ENCODE data around the gene DYNC1I2. TPM values are rescaled to one million over a fixed set of nuclear protein-coding genes. Genes with fewer than 3 reads are reported as not detected.
"Not testable (repeated sequence)": the region's sequence is repeated elsewhere in the genome, so short reads cannot be mapped to it uniquely, and the experiment has no call there.

Gene DYNC1I2
- polyA plus RNA-seq, 3 donors: 195 to 222 (median 207) TPM

DNA sequence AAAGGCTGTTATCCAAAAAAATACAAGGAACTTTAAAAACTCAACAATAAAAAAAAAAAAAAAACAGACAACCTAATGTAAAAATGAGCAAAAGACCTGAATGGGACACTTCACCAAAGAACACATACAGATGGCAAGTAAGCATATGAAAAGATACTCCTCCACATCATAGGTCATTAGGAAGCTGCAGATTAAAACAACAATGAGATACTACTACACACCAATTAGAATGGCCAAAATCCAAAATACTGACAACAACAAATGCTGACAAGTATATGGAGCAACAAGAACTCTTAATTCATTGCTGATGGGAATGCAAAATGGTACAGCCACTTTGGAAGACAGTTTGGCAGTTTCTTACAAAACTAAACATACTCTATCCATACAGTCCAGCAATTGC is 84.2 kb downstream of the DYNC1I2 start:
- DNase-seq (ENCODE audit: low read depth in 3 of 3, low spot score in 2 of 3): no peak

DNA sequence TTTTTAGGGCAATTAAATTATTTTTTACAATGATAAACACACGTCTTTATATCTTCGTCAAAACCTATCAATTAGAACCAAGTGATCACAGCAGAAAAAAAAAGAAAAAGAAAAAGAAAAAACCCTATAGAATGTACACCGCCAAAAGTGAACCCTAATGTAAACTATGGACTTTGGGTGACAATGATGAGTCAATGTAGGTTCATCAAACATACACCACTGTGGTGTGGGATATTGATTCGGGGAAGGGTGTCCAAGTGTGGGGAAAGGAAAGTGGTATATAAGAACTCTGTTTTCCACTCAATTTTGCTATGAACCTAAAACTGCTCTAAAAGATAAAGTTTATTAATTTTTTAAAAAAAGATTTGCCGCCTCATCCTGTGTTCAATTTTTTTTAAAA is 85.1 kb downstream of the DYNC1I2 start:
- DNase-seq (ENCODE audit: low read depth in 3 of 3, low spot score in 2 of 3): no peak

DNA sequence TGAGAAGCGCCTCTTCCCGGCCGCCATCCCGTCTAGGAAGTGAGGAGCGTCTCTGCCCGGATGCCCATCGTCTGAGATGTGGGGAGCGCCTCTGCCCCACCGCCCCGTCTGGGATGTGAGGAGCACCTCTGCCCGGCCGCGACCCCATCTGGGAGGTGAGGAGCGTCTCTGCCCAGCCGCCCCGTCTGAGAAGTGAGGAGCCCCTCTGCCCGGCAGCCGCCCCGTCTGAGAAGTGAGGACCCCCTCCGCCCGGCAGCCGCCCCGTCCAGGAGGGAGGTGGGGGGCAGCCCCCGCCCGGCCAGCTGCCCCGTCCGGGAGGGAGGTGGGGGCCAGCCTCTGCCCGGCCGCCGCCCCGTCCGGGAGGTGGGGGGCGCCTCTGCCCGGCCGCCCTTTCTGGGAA is 87.3 kb downstream of the DYNC1I2 start:
- not testable (repeated sequence) for DNase-seq (ENCODE audit: low read depth in 3 of 3, low spot score in 2 of 3)

DNA sequence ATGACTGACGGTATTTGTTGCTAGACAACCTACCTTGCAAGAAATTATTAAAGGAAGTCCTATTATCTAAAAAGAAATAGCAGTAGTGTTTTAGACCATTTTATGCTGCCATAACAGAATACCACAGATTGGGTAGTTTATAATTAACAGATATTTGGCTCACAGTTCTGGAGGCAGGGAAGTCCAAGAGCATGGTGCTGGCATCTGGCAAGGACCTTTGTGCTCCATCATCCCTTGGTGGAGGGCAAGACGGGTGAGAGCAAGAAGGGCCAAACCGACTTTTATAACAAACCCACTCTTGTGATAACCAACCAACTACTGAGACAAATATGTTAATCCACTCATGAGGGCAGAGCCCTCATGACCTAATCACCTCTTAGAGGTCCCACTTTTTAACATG is 91.2 kb downstream of the DYNC1I2 start:
- DNase-seq (ENCODE audit: low read depth in 3 of 3, low spot score in 2 of 3): no peak

DNA sequence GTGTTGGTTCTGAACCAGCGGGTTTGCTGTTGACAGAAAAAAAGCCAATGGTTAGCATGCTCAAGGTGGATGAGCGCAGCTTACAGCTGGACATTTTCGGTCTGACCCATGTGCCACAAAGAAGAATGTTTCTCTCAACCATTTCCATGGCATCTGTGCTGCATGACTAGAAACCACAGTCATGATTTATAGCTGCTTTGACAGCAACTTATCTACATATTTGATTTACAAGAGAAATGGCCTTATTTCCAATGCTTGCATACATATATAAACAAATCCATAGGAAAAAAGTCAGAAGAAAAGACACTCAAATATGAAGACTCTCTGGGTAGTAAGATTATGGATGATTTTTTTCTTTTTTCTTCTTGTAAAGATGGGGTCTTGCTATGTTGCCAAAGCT is 98.2 kb downstream of the DYNC1I2 start:
- no peak for DNase-seq (ENCODE audit: low read depth in 3 of 3, low spot score in 2 of 3)

DNA sequence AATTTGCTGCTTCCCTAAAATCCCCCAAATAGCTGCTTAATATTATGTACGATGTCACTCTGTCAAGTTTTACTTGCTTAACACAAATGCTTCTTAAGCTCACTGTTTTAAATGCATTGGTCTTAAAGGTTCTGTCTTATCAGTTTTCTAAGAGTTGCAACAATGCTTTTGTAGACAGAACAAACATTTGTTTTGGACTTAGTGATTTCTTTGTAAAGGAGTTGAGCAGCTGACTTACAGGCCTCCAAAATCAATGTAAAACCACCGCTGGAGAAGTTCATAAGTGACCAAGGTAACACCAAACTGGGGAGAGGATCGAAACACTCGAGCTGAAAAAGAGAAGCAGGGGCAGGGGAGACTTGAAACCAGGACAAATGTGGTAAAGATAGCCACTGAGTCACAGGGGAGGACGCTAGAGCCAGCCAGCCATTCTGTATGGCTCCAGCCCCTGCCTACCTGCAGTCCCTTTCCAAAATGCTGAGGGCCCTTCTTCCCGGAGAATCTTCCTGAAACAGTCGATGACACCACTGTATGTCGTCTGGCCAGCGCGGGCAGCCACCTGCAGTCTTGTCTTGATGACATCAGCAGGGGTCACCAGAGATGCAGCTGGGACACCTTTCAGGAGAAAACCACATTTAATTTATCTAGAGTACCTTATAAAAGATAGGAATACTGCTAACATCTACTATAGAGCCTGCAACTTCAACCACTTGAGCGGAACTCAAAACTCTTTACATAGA is 100.2 kb downstream of the DYNC1I2 start:
- no peak for DNase-seq (ENCODE audit: low read depth in 3 of 3, low spot score in 2 of 3)

DNA sequence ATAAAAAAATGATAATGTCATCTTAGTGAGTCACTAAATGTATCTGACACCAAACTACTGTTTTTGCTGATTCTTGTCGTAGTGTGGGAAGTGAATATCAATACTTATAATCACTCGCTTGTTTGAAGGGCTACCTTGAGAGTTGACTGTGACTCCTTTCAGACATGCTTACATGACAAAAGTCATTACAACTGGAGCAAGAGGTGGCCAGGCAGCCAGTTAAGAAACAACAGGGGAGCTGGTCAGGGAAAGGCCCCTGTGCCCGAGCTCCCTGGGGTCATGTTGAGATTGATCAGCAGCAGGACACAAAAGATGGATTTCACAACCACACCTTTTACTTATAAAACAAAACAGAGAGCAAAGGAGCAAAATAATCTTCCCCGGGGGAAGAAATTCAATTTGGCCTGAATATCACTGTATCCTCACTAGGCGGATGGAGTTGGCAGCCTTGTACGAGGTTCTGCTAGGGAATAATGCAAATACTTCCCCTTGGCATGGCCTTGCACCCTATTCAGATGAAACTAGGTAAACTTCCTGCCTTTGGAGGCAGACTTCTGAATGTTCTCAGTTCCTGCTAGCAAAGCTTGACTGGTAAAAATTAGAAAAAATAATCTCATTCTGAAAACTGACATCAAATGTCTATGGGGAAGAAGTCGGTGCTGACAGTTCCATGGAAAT is 101.2 kb downstream of the DYNC1I2 start:
- no peak for DNase-seq (ENCODE audit: low read depth in 3 of 3, low spot score in 2 of 3)

DNA sequence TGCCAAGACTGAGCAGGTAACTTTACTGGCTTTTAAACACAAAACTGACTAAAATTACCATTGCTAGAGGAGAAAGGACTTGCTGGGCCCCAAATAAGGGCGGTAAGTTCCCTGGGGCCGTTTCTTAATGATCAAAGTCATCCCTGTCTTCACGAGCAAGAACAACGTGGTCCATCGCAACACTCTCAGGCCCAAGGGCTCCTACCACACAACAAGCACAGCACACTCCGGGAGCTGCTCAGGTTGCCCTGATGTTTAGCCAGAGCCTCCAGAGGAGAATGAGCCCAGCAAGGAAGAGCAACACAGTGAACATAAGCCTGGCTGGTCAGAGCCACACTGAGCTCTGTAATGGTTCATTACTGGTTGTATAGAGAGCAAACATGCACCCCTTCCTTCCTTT is 102.7 kb downstream of the DYNC1I2 start:
- DNase-seq (ENCODE audit: low read depth in 3 of 3, low spot score in 2 of 3): no peak

DNA sequence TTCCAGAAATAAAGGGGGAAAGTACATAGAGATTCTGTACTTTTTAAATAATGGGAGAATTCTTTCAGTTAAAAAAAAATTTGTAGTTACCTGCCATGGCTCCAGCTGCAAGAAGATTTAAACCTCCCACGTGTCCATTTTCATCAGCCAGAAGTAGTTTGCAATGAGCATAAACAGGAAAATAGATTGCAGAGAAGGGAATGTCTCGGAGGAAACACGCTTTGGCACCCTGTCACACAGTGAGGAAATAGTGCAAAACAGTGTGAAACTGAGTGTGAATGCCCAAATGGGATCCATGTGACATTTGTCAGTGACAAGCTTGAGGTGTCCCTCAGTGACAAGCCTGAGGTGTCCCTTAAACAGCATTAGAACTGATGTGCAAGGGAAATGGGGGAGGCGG is 104.1 kb downstream of the DYNC1I2 start:
- DNase-seq (ENCODE audit: low read depth in 3 of 3, low spot score in 2 of 3): no peak

DNA sequence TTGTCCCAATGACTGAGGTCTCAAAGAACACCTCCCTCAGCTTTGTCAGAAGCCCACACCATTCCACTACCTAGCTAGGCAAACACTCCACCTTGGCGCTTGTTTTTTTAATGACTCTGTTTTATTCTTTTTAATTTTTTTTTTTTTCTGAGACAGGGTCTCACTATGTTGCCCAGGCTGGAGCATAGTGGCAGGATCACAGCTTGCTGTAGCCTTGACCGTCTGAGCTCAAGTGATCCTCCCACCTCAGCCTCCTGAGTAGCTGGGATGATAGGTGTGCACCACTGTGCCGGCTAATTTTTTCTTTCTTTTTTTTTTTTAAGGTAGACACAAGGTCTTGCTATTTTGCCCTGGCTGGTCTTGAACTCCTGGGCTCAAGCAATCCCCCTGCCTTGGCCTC is 104.9 kb downstream of the DYNC1I2 start:
- no peak for DNase-seq (ENCODE audit: low read depth in 3 of 3, low spot score in 2 of 3)

DNA sequence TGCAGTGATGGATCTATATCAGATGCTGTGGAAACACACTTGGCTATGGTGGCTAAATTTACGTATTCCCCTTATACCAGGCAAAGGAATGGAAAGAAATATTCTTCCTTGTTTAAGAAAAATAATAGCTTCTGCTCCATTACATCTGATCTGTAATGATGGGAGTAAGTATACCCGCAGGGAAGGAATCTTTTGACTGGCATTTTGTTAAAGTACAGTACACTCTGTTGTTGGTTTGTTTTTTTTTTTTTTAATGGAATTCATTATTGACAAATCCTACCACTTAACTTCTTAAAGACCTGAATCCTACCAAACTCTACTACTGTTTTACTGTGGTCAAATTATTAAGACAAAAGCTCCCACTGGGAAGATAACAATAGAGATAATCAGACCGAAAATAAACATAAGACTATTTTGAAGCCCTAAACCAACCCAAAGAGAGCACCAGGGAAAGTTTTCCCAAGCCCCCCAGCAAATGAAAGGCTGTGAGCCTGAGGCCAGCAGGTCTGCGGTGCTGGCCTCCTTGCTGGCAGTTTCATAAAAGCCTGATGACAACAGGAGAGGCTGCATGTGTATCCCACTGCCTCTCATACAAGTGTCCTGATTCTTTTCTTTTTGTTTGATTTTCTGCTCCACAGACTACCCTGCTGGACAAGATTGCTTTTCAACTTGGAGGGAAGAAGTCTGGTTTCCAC is 105.8 kb downstream of the DYNC1I2 start:
- no peak for DNase-seq (ENCODE audit: low read depth in 3 of 3, low spot score in 2 of 3)

DNA sequence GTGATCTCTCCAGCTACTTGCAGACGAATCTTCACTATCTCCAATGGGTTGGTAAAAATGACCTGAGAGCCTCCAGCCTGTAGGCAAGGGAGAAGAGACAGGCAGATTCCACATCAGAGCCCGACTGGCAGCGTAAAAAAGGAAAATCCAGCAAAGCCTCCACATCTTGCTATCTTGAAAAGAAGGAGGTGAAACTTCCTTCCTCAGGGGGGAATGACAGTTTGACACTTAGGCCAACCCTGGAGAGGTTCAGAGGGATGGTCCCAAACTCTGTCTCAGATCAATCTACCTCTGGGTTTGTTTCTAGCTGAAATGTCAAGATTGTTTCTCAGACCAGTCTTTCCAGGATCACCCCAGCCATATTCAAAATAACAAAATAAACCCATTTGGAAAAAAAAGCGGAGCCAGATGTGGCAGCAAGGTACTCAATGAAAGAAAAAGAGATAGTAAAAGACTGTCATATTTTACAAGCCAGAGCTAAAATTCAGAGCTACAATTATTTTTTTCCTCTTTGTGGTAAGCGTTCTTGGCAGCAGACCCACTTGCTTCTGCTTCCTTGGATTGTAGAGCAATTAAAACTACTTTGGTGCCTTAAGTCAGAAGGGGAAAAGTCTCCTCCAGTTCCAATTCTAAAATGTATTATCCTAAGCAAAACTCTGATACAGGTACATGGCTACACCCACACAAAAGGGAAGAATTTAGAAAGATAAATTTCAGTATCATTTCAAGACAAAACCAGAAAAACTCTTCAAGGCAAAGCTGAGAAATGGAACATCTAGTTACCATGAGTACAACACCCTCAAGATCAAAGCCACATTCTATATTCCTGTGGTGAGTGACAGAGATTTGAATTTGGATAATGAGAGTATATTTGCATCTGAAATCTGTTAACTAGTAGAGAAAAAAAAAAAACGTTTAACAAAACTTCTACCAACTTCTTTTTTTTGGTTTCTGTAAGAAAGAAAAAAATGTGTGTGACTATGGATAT is 106.7 kb downstream of the DYNC1I2 start:
- no peak for DNase-seq (ENCODE audit: low read depth in 3 of 3, low spot score in 2 of 3)

DNA sequence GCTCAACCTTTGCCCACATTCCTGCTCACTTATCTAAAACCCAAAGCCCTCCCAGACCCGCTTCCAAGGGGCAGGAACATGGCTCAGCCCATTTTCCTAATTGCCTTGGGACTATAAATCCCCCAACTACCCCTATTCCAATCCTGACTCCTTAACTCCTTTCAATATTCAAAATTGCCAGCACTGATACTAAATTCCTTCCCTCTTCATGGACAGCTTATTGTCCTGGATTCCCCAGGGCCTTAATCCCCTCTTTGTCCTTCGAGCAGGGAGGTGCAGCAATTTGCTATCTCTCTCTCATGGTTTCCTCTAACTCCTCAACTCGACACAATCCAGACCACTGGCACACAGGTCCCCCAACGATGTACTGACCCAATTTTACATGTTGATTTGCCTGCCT is 107.6 kb downstream of the DYNC1I2 start:
- no peak for DNase-seq (ENCODE audit: low read depth in 3 of 3, low spot score in 2 of 3)

Other genes with a start within 250 kb of the DYNC1I2 start
- gene CYBRD1, start 165.0 kb upstream of the DYNC1I2 start, polyA plus RNA-seq (ENCODE audit: insufficient read length in 3 of 3): 10 to 100 TPM; 39.3 to 46.7 (median 46.4) TPM
- 10 to 100 TPM; 24.3 to 27.6 (median 26.4) TPM for gene SLC25A12, start 206.8 kb downstream of the DYNC1I2 start, polyA plus RNA-seq (ENCODE audit: insufficient read length in 3 of 3)
- 10 to 100 TPM; 69.9 to 79.4 (median 79.1) TPM for gene HAT1, start 235.0 kb downstream of the DYNC1I2 start, polyA plus RNA-seq (ENCODE audit: insufficient read length in 3 of 3)

Data from right renal cortex interstitium (tissue), 3 donors.